ENCODE data around the gene SLC17A9. TPM values are rescaled to one million over a fixed set of nuclear protein-coding genes. Genes with fewer than 3 reads are reported as not detected.
A peak's percentile ranks its signal among the peaks of the same experiment; 100 is the strongest.

The SLC17A9 gene
- total and polyA plus RNA-seq, 7 experiments from 2014 or later, result 0.44 to 12.6 (median 3.5) TPM

GRCh38 chr20:62963614-62964397 is 11.3 kb downstream of the SLC17A9 start:
- H3K27me3 ChIP-seq (ENCODE audit: control insufficient read depth in 2 of 2, insufficient read depth in 2 of 2, low read length in 2 of 2), result no peaks in the 10 kb centered on the region
- Mint-ChIP-seq H3K27ac (peak overlapping the region in 1 of 9 donors; percentile 62), H3K4me3 (no peak overlapping the region), H3K9me3 (no peaks in the 10 kb centered on the region), H3K4me1 (peaks cover 0 to 14% (median 11%) of the 10 kb centered on the region in 7 donors), H3K27me3 (no peaks in the 10 kb centered on the region), H3K36me3 (no peaks in the 10 kb centered on the region)
- H3K27ac ChIP-seq (ENCODE audit: low read depth, low read length), result no peak overlapping the region
- ATAC-seq (no peak), DNase-seq (no peak)
- H3K36me3 ChIP-seq (ENCODE audit: control insufficient read depth in 2 of 3, insufficient read depth in 3 of 3, low read length in 3 of 3), result no peaks in the 10 kb centered on the region
- no peaks in the 10 kb centered on the region for H3K9me3 ChIP-seq (ENCODE audit: control insufficient read depth in 2 of 3, low read length in 3 of 3)
- H3K4me1 ChIP-seq (ENCODE audit: control insufficient read depth in 2 of 2, insufficient read depth in 2 of 2, low read length in 2 of 2), result no peaks in the 10 kb centered on the region
- CTCF ChIA-PET, result no interaction called here
- no peak overlapping the region for H3K4me3 ChIP-seq (ENCODE audit: low read length)
- POLR2A ChIA-PET, result interaction anchor here (0.9 to 2.7 kb wide), 3 partner anchors 10 to 43 kb away, joined by 3 to 11 read pairs (median 3); no protein-coding TSS in a partner anchor
- intact Hi-C loops (cut with micrococcal nuclease), result no loop called here

- H3K27me3 ChIP-seq (ENCODE audit: control insufficient read depth in 2 of 2, insufficient read depth in 2 of 2, low read length in 2 of 2), result no peaks in the 10 kb centered on the region
- DNase-seq (no peak), ATAC-seq (no peak)
- Mint-ChIP-seq H3K36me3 (no peaks in the 10 kb centered on the region), H3K4me3 (no peak overlapping the region), H3K4me1 (peaks cover 0 to 8% (median 4%) of the 10 kb centered on the region in 7 donors), H3K9me3 (no peaks in the 10 kb centered on the region), H3K27ac (no peak overlapping the region), H3K27me3 (no peaks in the 10 kb centered on the region)
- H3K9me3 ChIP-seq (ENCODE audit: control insufficient read depth in 2 of 3, low read length in 3 of 3), result no peaks in the 10 kb centered on the region
- POLR2A ChIA-PET, result interaction anchor here (0.9 to 2.7 kb wide), 3 partner anchors 11 to 44 kb away, joined by 3 to 11 read pairs (median 3); no protein-coding TSS in a partner anchor
- no peak overlapping the region for H3K4me3 ChIP-seq (ENCODE audit: low read length)
- intact Hi-C loops (cut with micrococcal nuclease), result no loop called here
- no peaks in the 10 kb centered on the region for H3K4me1 ChIP-seq (ENCODE audit: control insufficient read depth in 2 of 2, insufficient read depth in 2 of 2, low read length in 2 of 2)
- CTCF ChIA-PET, result no interaction called here
- no peak overlapping the region for H3K27ac ChIP-seq (ENCODE audit: low read depth, low read length)
- H3K36me3 ChIP-seq (ENCODE audit: control insufficient read depth in 2 of 3, insufficient read depth in 3 of 3, low read length in 3 of 3), result no peaks in the 10 kb centered on the region
Observed at GRCh38 chr20:62964700-62965099, 12.2 kb downstream of the SLC17A9 start.

DNA sequence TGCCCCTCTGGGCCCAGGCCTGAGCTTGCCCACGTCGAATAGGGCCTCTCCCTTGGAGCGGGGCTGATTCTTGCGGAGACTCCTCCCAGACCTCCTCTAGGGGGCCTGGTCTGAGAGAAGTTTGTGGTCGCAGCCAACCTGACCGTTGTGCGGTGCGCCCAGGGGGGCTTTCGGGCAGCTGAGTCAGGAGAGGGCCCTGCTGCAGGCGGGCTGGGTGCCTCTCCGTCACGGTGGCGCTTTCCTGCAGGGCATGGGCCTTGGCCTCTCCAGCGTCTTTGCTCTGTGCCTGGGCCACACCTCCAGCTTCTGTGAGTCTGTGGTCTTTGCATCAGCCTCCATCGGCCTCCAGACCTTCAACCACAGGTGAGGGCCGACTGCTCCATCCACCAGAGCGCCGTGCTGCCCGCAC is 12.9 kb downstream of the SLC17A9 start:
- H3K27me3 ChIP-seq (ENCODE audit: control insufficient read depth in 2 of 2, insufficient read depth in 2 of 2, low read length in 2 of 2), result no peaks in the 10 kb centered on the region
- H3K36me3 Mint-ChIP-seq, result no peaks in the 10 kb centered on the region
- no peak overlapping the region for H3K4me3 ChIP-seq (ENCODE audit: low read length)
- intact Hi-C loops (cut with micrococcal nuclease), result no loop called here
- ChIA-PET CTCF (no interaction called here), POLR2A (interaction anchor here (2.7 kb wide), 1 partner anchor 11 kb away, joined by 11 read pairs; no protein-coding TSS in a partner anchor)
- DNase-seq (no peak), ATAC-seq (no peak)
- no peaks in the 10 kb centered on the region for H3K27me3 Mint-ChIP-seq
- no peak overlapping the region for H3K4me3 Mint-ChIP-seq
- H3K36me3 ChIP-seq (ENCODE audit: control insufficient read depth in 2 of 3, insufficient read depth in 3 of 3, low read length in 3 of 3), result no peaks in the 10 kb centered on the region
- H3K4me1 Mint-ChIP-seq, result peaks cover 0 to 3% (median 0%) of the 10 kb centered on the region in 7 donors
- H3K9me3 Mint-ChIP-seq, result no peaks in the 10 kb centered on the region
- H3K27ac ChIP-seq (ENCODE audit: low read depth, low read length), result no peak overlapping the region
- H3K4me1 ChIP-seq (ENCODE audit: control insufficient read depth in 2 of 2, insufficient read depth in 2 of 2, low read length in 2 of 2), result no peaks in the 10 kb centered on the region
- no peak overlapping the region for H3K27ac Mint-ChIP-seq
- H3K9me3 ChIP-seq (ENCODE audit: control insufficient read depth in 2 of 3, low read length in 3 of 3), result no peaks in the 10 kb centered on the region

- CTCF ChIA-PET, result no interaction called here
- DNase-seq (no peak), ATAC-seq (no peak)
- Histone ChIP-seq H3K27ac (ENCODE audit: low read depth, low read length) (no peak overlapping the region), H3K9me3 (ENCODE audit: control insufficient read depth in 2 of 3, low read length in 3 of 3) (no peaks in the 10 kb centered on the region), H3K27me3 (ENCODE audit: control insufficient read depth in 2 of 2, insufficient read depth in 2 of 2, low read length in 2 of 2) (no peaks in the 10 kb centered on the region), H3K36me3 (ENCODE audit: control insufficient read depth in 2 of 3, insufficient read depth in 3 of 3, low read length in 3 of 3) (no peaks in the 10 kb centered on the region), H3K4me3 (ENCODE audit: low read length) (no peak overlapping the region), H3K4me1 (ENCODE audit: control insufficient read depth in 2 of 2, insufficient read depth in 2 of 2, low read length in 2 of 2) (no peaks in the 10 kb centered on the region)
- Mint-ChIP-seq H3K4me1 (peaks cover 0 to 6% (median 3%) of the 10 kb centered on the region in 7 donors), H3K27ac (no peak overlapping the region), H3K4me3 (no peak overlapping the region), H3K9me3 (no peaks in the 10 kb centered on the region), H3K36me3 (no peaks in the 10 kb centered on the region), H3K27me3 (peaks cover 2 to 4% (median 3%) of the 10 kb centered on the region in 5 donors)
- intact Hi-C loops (cut with micrococcal nuclease), result no loop called here
- POLR2A ChIA-PET, result interaction anchor here (2.7 kb wide), 1 partner anchor 12 kb away, joined by 11 read pairs; no protein-coding TSS in a partner anchor
Observed at GRCh38 chr20:62966212-62967148, 14.0 kb downstream of the SLC17A9 start.

- no peaks in the 10 kb centered on the region for H3K9me3 ChIP-seq (ENCODE audit: control insufficient read depth in 2 of 3, low read length in 3 of 3)
- no peak overlapping the region for H3K4me3 ChIP-seq (ENCODE audit: low read length)
- Mint-ChIP-seq H3K9me3 (peaks cover 0 to 2% (median 0%) of the 10 kb centered on the region in 11 donors), H3K36me3 (no peaks in the 10 kb centered on the region), H3K4me3 (no peak overlapping the region), H3K27me3 (peaks cover 9 to 11% (median 9%) of the 10 kb centered on the region in 5 donors), H3K4me1 (peaks cover 5 to 13% (median 9%) of the 10 kb centered on the region in 7 donors), H3K27ac (no peak overlapping the region)
- no peaks in the 10 kb centered on the region for H3K27me3 ChIP-seq (ENCODE audit: control insufficient read depth in 2 of 2, insufficient read depth in 2 of 2, low read length in 2 of 2)
- DNase-seq (no peak), ATAC-seq (no peak)
- no peaks in the 10 kb centered on the region for H3K36me3 ChIP-seq (ENCODE audit: control insufficient read depth in 2 of 3, insufficient read depth in 3 of 3, low read length in 3 of 3)
- H3K27ac ChIP-seq (ENCODE audit: low read depth, low read length), result no peak overlapping the region
- H3K4me1 ChIP-seq (ENCODE audit: control insufficient read depth in 2 of 2, insufficient read depth in 2 of 2, low read length in 2 of 2), result no peaks in the 10 kb centered on the region
- intact Hi-C loops (cut with micrococcal nuclease), result no loop called here
- ChIA-PET CTCF (no interaction called here), POLR2A (no interaction called here)
Observed at GRCh38 chr20:62967149-62967501, 14.6 kb downstream of the SLC17A9 start.

- H3K9me3 Mint-ChIP-seq, result peaks cover 0 to 2% (median 0%) of the 10 kb centered on the region in 11 donors
- CTCF ChIA-PET, result interaction anchor here (0.7 kb wide), 1 partner anchor 35 kb away, joined by 3 read pairs; no protein-coding TSS in a partner anchor
Observed at GRCh38 chr20:62967628-62968351, 15.3 kb downstream of the SLC17A9 start.

More at GRCh38 chr20:62967628-62968351, 15.3 kb downstream of the SLC17A9 start:
- POLR2A ChIA-PET, result interaction anchor here (0.7 kb wide), 1 partner anchor 44 kb away, joined by 3 read pairs; no protein-coding TSS in a partner anchor
- intact Hi-C loops (cut with micrococcal nuclease), result no loop called here
- ATAC-seq, result no peak
- no peak overlapping the region for H3K4me3 Mint-ChIP-seq
- Histone ChIP-seq H3K4me3 (ENCODE audit: low read length) (no peak overlapping the region), H3K27me3 (ENCODE audit: control insufficient read depth in 2 of 2, insufficient read depth in 2 of 2, low read length in 2 of 2) (no peaks in the 10 kb centered on the region), H3K9me3 (ENCODE audit: control insufficient read depth in 2 of 3, low read length in 3 of 3) (no peaks in the 10 kb centered on the region), H3K36me3 (ENCODE audit: control insufficient read depth in 2 of 3, insufficient read depth in 3 of 3, low read length in 3 of 3) (no peaks in the 10 kb centered on the region), H3K4me1 (ENCODE audit: control insufficient read depth in 2 of 2, insufficient read depth in 2 of 2, low read length in 2 of 2) (peaks cover 0 to 4% of the 10 kb centered on the region in 2 donors), H3K27ac (ENCODE audit: low read depth, low read length) (no peak overlapping the region)
- DNase-seq, result no peak
- peaks cover 10 to 17% (median 14%) of the 10 kb centered on the region in 7 donors for H3K4me1 Mint-ChIP-seq
- no peak overlapping the region for H3K27ac Mint-ChIP-seq
- H3K27me3 Mint-ChIP-seq, result peaks cover 12 to 15% (median 13%) of the 10 kb centered on the region in 5 donors
- H3K36me3 Mint-ChIP-seq, result no peaks in the 10 kb centered on the region
